Fibroblast of skin of right biceps (primary cell): Measurements from ENCODE around the gene RTL10.

Experiments used
- DNase-seq: peaks from one replicate; pipeline ENCODE4 v3.0.0-alpha.2; 2013

The RTL10 gene

GRCh38 chr22:19854778-19855503 is at the start of gene RTL10, which contains the start of gene GNB1L:
Gene RTL10 (minus strand): TSS chr22:19854874. CDS start chr22:19852261, 2,613 bp downstream.
Gene GNB1L (minus strand): TSS chr22:19854874. CDS start chr22:19821355, 33,519 bp downstream.
- DNase-seq, result peak; percentile 96

GRCh38 chr22:19904174-19904856 is 49.6 kb upstream of the RTL10 start:
- no peak for DNase-seq

- DNase-seq, result no peak
Observed at GRCh38 chr22:19903513-19903912, 48.8 kb upstream of the RTL10 start.

- no peak for DNase-seq
Observed at GRCh38 chr22:19903031-19903430, 48.4 kb upstream of the RTL10 start.

GRCh38 chr22:19902245-19902715 is 47.6 kb upstream of the RTL10 start:
- DNase-seq, result no peak

GRCh38 chr22:19901577-19902244 is 47.0 kb upstream of the RTL10 start:
- DNase-seq, result no peak

- no peak for DNase-seq
Observed at GRCh38 chr22:19900707-19901436, 46.2 kb upstream of the RTL10 start.

- no peak for DNase-seq
Observed at GRCh38 chr22:19898831-19899567, 44.3 kb upstream of the RTL10 start.

- DNase-seq, result no peak
Observed at GRCh38 chr22:19898145-19898544, 43.5 kb upstream of the RTL10 start.

GRCh38 chr22:19897726-19898125 is 43.1 kb upstream of the RTL10 start:
- no peak for DNase-seq

- DNase-seq, result no peak
Observed at GRCh38 chr22:19896665-19897355, 42.1 kb upstream of the RTL10 start.

GRCh38 chr22:19895160-19895849 is 40.6 kb upstream of the RTL10 start:
- no peak for DNase-seq

GRCh38 chr22:19893363-19893762 is 38.7 kb upstream of the RTL10 start:
- no peak for DNase-seq

GRCh38 chr22:19892925-19893324 is 38.3 kb upstream of the RTL10 start:
- no peak for DNase-seq

GRCh38 chr22:19892257-19892879 is 37.7 kb upstream of the RTL10 start:
- peak; percentile 31 for DNase-seq

GRCh38 chr22:19891317-19892256 is 36.9 kb upstream of the RTL10 start:
- DNase-seq, result peak; percentile 94

GRCh38 chr22:19890502-19891316 is 36.0 kb upstream of the RTL10 start:
- no peak for DNase-seq

- DNase-seq, result no peak
Observed at GRCh38 chr22:19889951-19890350, 35.3 kb upstream of the RTL10 start.
